Transverse colon (tissue), 4 donors: ENCODE data around the gene ZFHX2. TPM values are rescaled to one million over a fixed set of nuclear protein-coding genes. Genes with fewer than 3 reads are reported as not detected.
A peak's percentile ranks its signal among the peaks of the same experiment; 100 is the strongest.

Experiments used
- DNase-seq: peaks from one replicate; pipeline ENCODE4 v3.0.0-alpha.2; 2019
- H3K27ac ChIP-seq, 4 donors: fragments of 200-600 bp; sonication (generic); 2 replicates each; pipeline ENCODE4 v1.5.1; 2016 to 2018; ENCODE audit warnings: inconsistent platforms in 4 of 4
- H3K27me3 ChIP-seq: fragments of 200-600 bp; sonication (generic); 2 replicates; pipeline ENCODE4 v1.5.1; 2017; ENCODE audit warnings: inconsistent platforms
- H3K36me3 ChIP-seq, 4 donors: fragments of 200-600 bp; sonication (generic); 2 replicates each; pipeline ENCODE4 v1.5.1; 2017 to 2019; ENCODE audit warnings: inconsistent platforms in 4 of 4
- H3K4me1 ChIP-seq, 4 donors: fragments of 200-600 bp; sonication (generic); 2 replicates each; pipeline ENCODE4 v1.5.1; 2017 to 2020; ENCODE audit warnings: inconsistent platforms in 4 of 4
- H3K4me3 ChIP-seq, 4 donors: fragments of 200-600 bp; sonication (generic); 1 replicate in 1 of 4; 2 replicates in 3 of 4; pipeline versions ENCODE4 v1.5.1 to v1.6.1; 2017 to 2019; ENCODE audit warnings: inconsistent platforms in 4 of 4
- H3K9me3 ChIP-seq, 2 donors: fragments of 200-600 bp; sonication (generic); 2 replicates each; pipeline ENCODE4 v1.5.1; 2017 to 2019; ENCODE audit warnings: inconsistent platforms in 2 of 2
- CTCF ChIP-seq, 5 experiments: fragments of 200-600 bp in 3 of 5; fragments of 450-650 bp in 2 of 5; sonication (generic) in 3 of 5; IDR thresholded peaks; 1 replicate in 2 of 5; 2 replicates in 3 of 5; pipeline ENCODE4 v1.5.1; 2016 to 2017; ENCODE audit warnings: antibody characterized with exemption in 5 of 5, inconsistent platforms in 3 of 5, mild to moderate bottlenecking in 2 of 5, moderate library complexity in 1 of 5
- EP300 ChIP-seq: sonication (generic); formaldehyde crosslinking; IDR thresholded peaks from one replicate; pipeline ENCODE4 v1.6.1; 2017; ENCODE audit warnings: antibody characterized with exemption, low read depth
- POLR2A ChIP-seq: fragments of 450-650 bp; IDR thresholded peaks from one replicate; pipeline ENCODE4 v1.6.1; 2016; ENCODE audit warnings: antibody characterized with exemption, mild to moderate bottlenecking, moderate library complexity
- POLR2AphosphoS5 ChIP-seq, 3 donors: sonication (generic); formaldehyde crosslinking; IDR thresholded peaks; one replicate each; pipeline ENCODE4 v1.6.1; 2016; ENCODE audit warnings: antibody characterized with exemption in 3 of 3
- WGBS, 2 donors: methylation state at CpG; one replicate each; pipeline ENCODE4 v1.1.5; 2018; ENCODE audit warnings: low coverage in 1 of 2; 5-methylcytosine and 5-hydroxymethylcytosine counted together
- in situ Hi-C, 4 donors: fragments of 200-750 bp; cut with MboI; loops; one replicate each; pipeline versions ENCODE4 v1.15.0 to v1.15.1; 2017; ENCODE audit warnings: low sequenced_read_pairs in 3 of 4, low pct_ligation_motif_present in 1 of 4, low pct_unique_long_range_greater_than_20kb in 1 of 4
- intact Hi-C: fragments of 100-400 bp; cut with DNase I; formaldehyde crosslinking; loops from one replicate; pipeline ENCODE4 v1.15.1; 2023; ENCODE audit warnings: low total_unique reads
- total RNA-seq, 4 donors: library from RNA; depleted of rRNA; stranded (reverse); fragments of >200 nt; gene quantifications; one replicate each; pipeline ENCODE4 v1.1.0, GENCODE V29; 2016

ZFHX2 gene
- total RNA-seq, 4 donors from 2014 or later: 0.20 to 1.1 (median 0.68) TPM

DNA sequence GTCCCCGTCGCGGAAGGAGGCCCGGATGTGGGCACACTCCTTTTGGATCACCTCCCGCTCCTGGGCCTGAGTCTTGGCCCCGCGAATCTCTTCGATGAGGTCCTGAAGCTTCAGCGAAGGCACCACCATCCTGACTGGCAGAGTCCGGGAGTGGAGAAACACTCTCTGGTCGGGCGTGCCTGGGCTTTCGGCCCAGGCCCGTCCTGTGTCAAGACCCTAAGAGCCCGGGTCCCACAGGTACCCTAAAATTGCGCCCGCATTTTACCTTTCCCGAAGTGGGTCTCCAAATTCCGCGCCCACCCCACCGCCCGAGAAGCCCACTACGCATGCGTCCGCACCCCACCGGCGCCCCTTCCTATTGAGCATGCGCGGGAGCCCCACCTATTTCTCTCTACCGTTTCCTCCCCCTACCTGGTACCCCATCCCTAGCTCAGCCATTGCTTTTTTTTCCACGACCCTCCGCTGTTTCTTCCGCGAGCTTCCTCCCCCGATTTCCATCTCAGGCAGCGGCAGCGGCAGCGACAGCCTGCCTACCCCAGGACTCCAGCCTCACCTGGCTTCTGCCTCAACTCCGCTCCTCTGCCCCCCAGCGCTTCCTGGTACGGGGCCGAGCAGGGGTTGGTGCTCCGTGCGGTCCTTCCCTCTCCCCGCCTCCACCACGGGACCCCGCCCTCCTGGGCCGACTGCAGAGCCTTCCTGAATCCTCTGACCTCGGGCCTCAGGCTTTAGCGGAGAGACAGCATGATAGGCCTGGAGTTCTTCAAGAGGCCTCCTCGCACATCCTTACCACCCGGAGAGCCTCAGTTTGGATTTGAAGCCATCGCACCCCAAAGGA lies 15.8 kb upstream of the ZFHX2 start, which contains the start of gene AP1G2:
Gene AP1G2 (minus strand): TSS at position 606 of the 835 bp plus-strand sequence. CDS start 477 bp downstream, at position 129.
- in situ Hi-C loops: loop anchor here in 2 of 4 donors (10.0 to 25.0 kb wide), 2 partner anchors 83 to 230 kb away; no protein-coding TSS in a partner anchor

DNA sequence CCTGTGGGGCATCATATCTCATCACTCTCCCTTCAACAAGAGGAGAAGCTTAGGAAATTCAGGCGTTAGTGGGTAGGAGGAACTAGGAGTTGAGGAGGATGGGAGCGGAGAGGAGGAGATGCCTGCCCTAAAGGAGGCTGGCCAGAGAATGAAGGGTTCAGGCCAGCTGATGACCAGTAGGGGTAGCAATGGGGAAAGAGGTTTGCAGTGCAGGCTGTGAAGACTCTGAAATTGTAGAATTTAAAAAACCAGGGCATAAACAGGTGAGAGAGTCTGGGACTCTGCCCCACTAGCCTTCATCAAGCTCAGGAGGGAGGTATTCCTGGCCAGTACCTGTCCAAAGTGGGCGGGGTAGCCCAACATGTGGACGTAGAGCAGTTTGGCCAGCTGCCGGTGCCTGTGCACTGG lies 15.2 kb upstream of the ZFHX2 start:
- intact Hi-C loops (no loop called here), in situ Hi-C loops (loop anchor here in 2 of 4 donors (10.0 to 25.0 kb wide), 2 partner anchors 82 to 229 kb away; no protein-coding TSS in a partner anchor)
- peak overlapping the region; percentile 44 to 75 (median 58) for H3K4me3 ChIP-seq
- no peak for DNase-seq
- peak overlapping the region; percentile 81 to 87 (median 84) for H3K27ac ChIP-seq
- 12 to 20% methylated on average over 1 to 5 of the region's 5 CpGs for WGBS, 2 donors
- H3K27me3 ChIP-seq: no peaks in the 10 kb centered on the region
- peaks cover 4 to 19% (median 13%) of the 10 kb centered on the region in 4 donors for H3K4me1 ChIP-seq
- no peaks in the 10 kb centered on the region for H3K9me3 ChIP-seq
- no peaks in the 10 kb centered on the region for H3K36me3 ChIP-seq
- TF ChIP-seq POLR2A: no peak
- TF ChIP-seq POLR2AphosphoS5 (IDR thresholded peaks at IDR 0.05): no peak
- no peak for TF ChIP-seq EP300
- TF ChIP-seq CTCF (IDR thresholded peaks at IDR 0.05): no peak

More for the DNA sequence above, 15.8 kb upstream of the ZFHX2 start, which contains the start of gene AP1G2:
- H3K36me3 ChIP-seq: no peaks in the 10 kb centered on the region
- TF ChIP-seq POLR2AphosphoS5 (IDR thresholded peaks at IDR 0.05) (peak; percentile 45 to 91 (median 84)), CTCF (IDR thresholded peaks at IDR 0.05) (no peak), EP300 (no peak), POLR2A (peak; percentile 91)
- intact Hi-C loops: no loop called here
- 1% methylated on average over 52 of the region's 53 CpGs; no CpG with 5 or more reads in 1 of the 2 donors for WGBS, 2 donors
- peak within 1 kb of the TSS; percentile 81 to 87 (median 84) for H3K27ac ChIP-seq
- H3K27me3 ChIP-seq: no peaks in the 10 kb centered on the region
- peak; percentile 96 for DNase-seq
- no peaks in the 10 kb centered on the region for H3K9me3 ChIP-seq
- H3K4me1 ChIP-seq: peaks cover 4 to 19% (median 13%) of the 10 kb centered on the region in 4 donors
- H3K4me3 ChIP-seq: peak within 1 kb of the TSS; percentile 44 to 75 (median 58)

GRCh38 chr14:23566112-23566777 lies 14.7 kb upstream of the ZFHX2 start:
- DNase-seq: no peak
- intact Hi-C loops: no loop called here
- H3K27ac ChIP-seq: peak overlapping the region in 1 of 4 donors; percentile 85
- H3K4me3 ChIP-seq: peak overlapping the region in 1 of 4 donors; percentile 75
- TF ChIP-seq EP300: no peak
- H3K9me3 ChIP-seq: no peaks in the 10 kb centered on the region
- 95 to 100% methylated on average over 1 to 8 of the region's 10 CpGs for WGBS, 2 donors
- in situ Hi-C loops: loop anchor here in 2 of 4 donors (10.0 to 25.0 kb wide), 2 partner anchors 81 to 229 kb away; no protein-coding TSS in a partner anchor
- no peaks in the 10 kb centered on the region for H3K27me3 ChIP-seq
- peaks cover 0 to 5% (median 0%) of the 10 kb centered on the region in 4 donors for H3K36me3 ChIP-seq
- peaks cover 4 to 19% (median 13%) of the 10 kb centered on the region in 4 donors for H3K4me1 ChIP-seq

DNA sequence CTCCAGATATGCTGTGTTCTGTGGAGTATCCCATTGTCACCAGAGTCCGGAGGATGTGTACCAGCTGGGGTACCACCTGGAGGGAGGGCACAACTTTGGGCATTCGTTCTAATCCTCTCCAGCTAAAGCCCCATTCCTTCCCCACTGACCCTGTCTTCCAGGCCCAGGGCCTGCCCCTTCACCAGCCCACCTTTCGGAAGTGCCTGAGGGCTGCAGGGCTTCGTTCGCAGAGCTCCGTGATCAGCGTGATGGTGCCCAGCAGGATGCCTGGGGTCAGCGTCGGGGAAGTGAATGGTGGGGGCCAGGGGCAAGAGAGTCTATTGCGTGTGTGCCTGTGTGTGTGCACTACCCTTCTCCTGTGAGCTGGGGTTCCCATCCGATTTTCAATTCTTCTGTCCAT lies 14.1 kb upstream of the ZFHX2 start:
- no peak overlapping the region for H3K27ac ChIP-seq
- no peak overlapping the region for H3K4me3 ChIP-seq
- intact Hi-C loops: no loop called here
- H3K27me3 ChIP-seq: no peaks in the 10 kb centered on the region
- in situ Hi-C loops: loop anchor here in 2 of 4 donors (10.0 to 25.0 kb wide), 2 partner anchors 81 to 228 kb away; no protein-coding TSS in a partner anchor
- 87% methylated on average over 11 of the region's 11 CpGs; no CpG with 5 or more reads in 1 of the 2 donors for WGBS, 2 donors
- DNase-seq: no peak
- peaks cover 4 to 19% (median 13%) of the 10 kb centered on the region in 4 donors for H3K4me1 ChIP-seq
- no peak for TF ChIP-seq CTCF (IDR thresholded peaks at IDR 0.05)
- TF ChIP-seq POLR2AphosphoS5 (IDR thresholded peaks at IDR 0.05): no peak
- TF ChIP-seq EP300: no peak
- TF ChIP-seq POLR2A: no peak
- H3K36me3 ChIP-seq: peaks cover 0 to 8% (median 0%) of the 10 kb centered on the region in 4 donors
- no peaks in the 10 kb centered on the region for H3K9me3 ChIP-seq
